GM23248 (cell line): ENCODE measurements around the gene FHOD1.

Experiments used
- EZH2 ChIP-seq: fragments of 200-600 bp; sonication (generic); IDR thresholded peaks from 2 replicates; pipeline ENCODE4 v1.6.1; 2018; ENCODE audit warnings: antibody characterized with exemption, mild to moderate bottlenecking; ENCODE audit not compliant: insufficient read depth, poor library complexity, severe bottlenecking
- EZH2phosphoT487 ChIP-seq: fragments of 200-600 bp; sonication (generic); IDR thresholded peaks from 2 replicates; pipeline ENCODE4 v1.6.1; 2018; ENCODE audit warnings: antibody characterized with exemption, moderate library complexity, mild to moderate bottlenecking, low read depth; ENCODE audit not compliant: insufficient read depth

- TF ChIP-seq EZH2phosphoT487 (no peak), EZH2 (no peak)
Observed at GRCh38 chr16:67188798-67189197, 58.5 kb downstream of the FHOD1 start.
